ENCODE measurements around the gene NBAS. TPM values are rescaled to one million over a fixed set of nuclear protein-coding genes. Genes with fewer than 3 reads are reported as not detected.

NBAS gene
- total and polyA plus RNA-seq, 9 of the 15 experiments (the other 6 are each of a cell fraction or from before 2014, with no cell fraction given): 15.3 to 94.4 (median 69.9) TPM

GRCh38 chr2:15531095-15531854, 29.9 kb downstream of the NBAS start (continued):
- TF ChIP-seq NFE2 (IDR thresholded peaks at IDR 0.05; ENCODE audit: low read depth) (peak; percentile 77), JUND (IDR thresholded peaks at IDR 0.05; ENCODE audit: borderline replicate concordance, low read depth, low read length) (peak; percentile 33; the same call in 1 of the 2 replicates), JUND (tag; IDR thresholded peaks at IDR 0.05; ENCODE audit: borderline replicate concordance, low read depth, low read length) (peak; percentile 44; the same call in 1 of the 3 replicates), POLR2A (conservative IDR thresholded peaks at IDR 0.05) (no peak), POLR2AphosphoS2 (IDR thresholded peaks at IDR 0.05; ENCODE audit: low read length) (no peak), ZNF316 (IDR thresholded peaks at IDR 0.05) (peak; percentile 82), SMARCA5 (IDR thresholded peaks at IDR 0.05) (0 out of 2 replicates have a peak, but pooled peaks have one; percentile 13), CHD1 (IDR thresholded peaks at IDR 0.05; ENCODE audit: low read length) (no peak), ZNF592 (IDR thresholded peaks at IDR 0.05) (peak; percentile 73), C11orf30 (IDR thresholded peaks at IDR 0.05; ENCODE audit: low read depth) (peak; percentile 76), ZNF639 (CRISPR knock-in tag; conservative IDR thresholded peaks at IDR 0.05 in 1 of 2, IDR thresholded peaks at IDR 0.05 in 1 of 2) (no peak), EHMT2 (IDR thresholded peaks at IDR 0.05) (peak; percentile 40; the same call in 1 of the 2 replicates), MYBL2 (IDR thresholded peaks at IDR 0.05; ENCODE audit: low read depth) (no peak), MYBL2 (CRISPR knock-in tag; IDR thresholded peaks at IDR 0.05; ENCODE audit: borderline replicate concordance) (no peak), ZNF121 (CRISPR knock-in tag; conservative IDR thresholded peaks at IDR 0.05) (no peak), TAF15 (IDR thresholded peaks at IDR 0.05; ENCODE audit: low read depth, low read length) (no peak), TBP (optimal IDR thresholded peaks at IDR 0.05; ENCODE audit: low read depth, low read length) (peak; percentile 52)
- TF ChIP-seq, protein P1, sequence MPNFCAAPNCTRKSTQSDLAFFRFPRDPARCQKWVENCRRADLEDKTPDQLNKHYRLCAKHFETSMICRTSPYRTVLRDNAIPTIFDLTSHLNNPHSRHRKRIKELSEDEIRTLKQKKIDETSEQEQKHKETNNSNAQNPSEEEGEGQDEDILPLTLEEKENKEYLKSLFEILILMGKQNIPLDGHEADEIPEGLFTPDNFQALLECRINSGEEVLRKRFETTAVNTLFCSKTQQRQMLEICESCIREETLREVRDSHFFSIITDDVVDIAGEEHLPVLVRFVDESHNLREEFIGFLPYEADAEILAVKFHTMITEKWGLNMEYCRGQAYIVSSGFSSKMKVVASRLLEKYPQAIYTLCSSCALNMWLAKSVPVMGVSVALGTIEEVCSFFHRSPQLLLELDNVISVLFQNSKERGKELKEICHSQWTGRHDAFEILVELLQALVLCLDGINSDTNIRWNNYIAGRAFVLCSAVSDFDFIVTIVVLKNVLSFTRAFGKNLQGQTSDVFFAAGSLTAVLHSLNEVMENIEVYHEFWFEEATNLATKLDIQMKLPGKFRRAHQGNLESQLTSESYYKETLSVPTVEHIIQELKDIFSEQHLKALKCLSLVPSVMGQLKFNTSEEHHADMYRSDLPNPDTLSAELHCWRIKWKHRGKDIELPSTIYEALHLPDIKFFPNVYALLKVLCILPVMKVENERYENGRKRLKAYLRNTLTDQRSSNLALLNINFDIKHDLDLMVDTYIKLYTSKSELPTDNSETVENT (CRISPR knock-in tag; IDR thresholded peaks at IDR 0.05): no peak

Data from K562 (cell line).